K562 (cell line): ENCODE measurements around the gene GALNS. TPM values are rescaled to one million over a fixed set of nuclear protein-coding genes. Genes with fewer than 3 reads are reported as not detected.

Experiments used
- E2F6 ChIP-seq, 2 experiments: IDR thresholded peaks; 2 replicates each; pipeline ENCODE4 v1.6.1; 2011; ENCODE audit warnings: borderline replicate concordance in 1 of 2, control low read depth in 1 of 2, low read depth in 1 of 2, low read length in 1 of 2, mild to moderate bottlenecking in 1 of 2, mixed read lengths in 1 of 2, moderate library complexity in 1 of 2; ENCODE audit not compliant: insufficient read depth in 1 of 2, insufficient read length in 1 of 2, poor library complexity in 1 of 2, severe bottlenecking in 1 of 2; ENCODE audit errors: extremely low read depth in 1 of 2
- HMGN3 ChIP-seq: IDR thresholded peaks from 2 replicates; pipeline ENCODE4 v1.6.1; 2011; ENCODE audit warnings: borderline replicate concordance, low read depth, mild to moderate bottlenecking, mixed read lengths, low read length; ENCODE audit not compliant: insufficient read length; ENCODE audit errors: extremely low read depth
- PCBP1 ChIP-seq: fragments of 200-400 bp; formaldehyde crosslinking; IDR thresholded peaks from 2 replicates; pipeline ENCODE4 v1.6.1; 2018; ENCODE audit warnings: mild to moderate bottlenecking, low read depth, low read length; ENCODE audit not compliant: poor library complexity, severe bottlenecking
- VEZF1 ChIP-seq: fragments of 200-800 bp; sonication (Bioruptor generic); IDR thresholded peaks from 2 replicates; pipeline ENCODE4 v1.6.1; 2017; ENCODE audit warnings: missing genetic modification characterization, missing compliant biosample characterization
- ZBTB9 ChIP-seq: fragments of 450-650 bp; formaldehyde crosslinking; IDR thresholded peaks from 2 replicates; pipeline ENCODE4 v1.4.0; 2020; ENCODE audit warnings: mild to moderate bottlenecking, moderate library complexity
- ZNF384 ChIP-seq: IDR thresholded peaks from 2 replicates; pipeline ENCODE4 v1.6.1; 2012; ENCODE audit warnings: low read depth, low read length, improper control_type of control experiment
- polyA plus RNA-seq, 8 experiments: library from polyadenylated mRNA; depleted of rRNA in 4 of 8; stranded (reverse) in 5 of 8; unstranded in 3 of 8; fragments of >200 nt; fragmentation: Nextera tagmentation in 2 of 8; fragmentation: Illumina TruSeq in 1 of 8; extraction: Ambion mirVana in 2 of 8; extraction: Trizol in 1 of 8; gene quantifications; 2 replicates each; pipeline versions ENCODE4 v1.2.1 to v1.2.3, GENCODE V29; 2011 to 2014; ENCODE audit warnings: inconsistent platforms in 1 of 8, missing spikeins in 1 of 8
- total RNA-seq, 7 experiments: library from RNA; depleted of rRNA in 6 of 7; stranded (reverse); fragments of >200 nt in 6 of 7; fragmentation: Illumina TruSeq in 2 of 7; extraction: Trizol in 2 of 7; gene quantifications; 2 replicates each; pipeline versions ENCODE4 v1.2.1 to v1.2.3, GENCODE V29; 2011 to 2021; ENCODE audit warnings: low replicate concordance in 1 of 7

GALNS gene
- total and polyA plus RNA-seq, 9 of the 15 experiments (the other 6 are each of a cell fraction or from before 2014, with no cell fraction given): 0.38 to 13.2 (median 4.3) TPM

- no peak for TF ChIP-seq ZBTB9
- peak; percentile 88 for TF ChIP-seq VEZF1 (CRISPR knock-in tag)
- no peak for TF ChIP-seq ZNF384
- peak in 1 of 2 experiments; percentile 48 for TF ChIP-seq E2F6 (IDR thresholded peaks at IDR 0.05; ENCODE audit: borderline replicate concordance in 1 of 2, extremely low read depth in 1 of 2, insufficient read depth in 1 of 2, insufficient read length in 1 of 2, low read depth in 1 of 2, low read length in 1 of 2, poor library complexity in 1 of 2, severe bottlenecking in 1 of 2)
- peak; percentile 34 for TF ChIP-seq HMGN3
- no peak for TF ChIP-seq PCBP1
- TF ChIP-seq, all 486 proteins: peak for 6
Measured at GRCh38 chr16:88856122-88856827, 472 bp downstream of the GALNS start (continued).
